Endothelial cell of umbilical vein (primary cell): Measurements from ENCODE around the gene SMOC2. TPM values are rescaled to one million over a fixed set of nuclear protein-coding genes. Genes with fewer than 3 reads are reported as not detected.

Source experiments
- BruUV-seq: library from RNA; stranded (reverse); fragments of 400-500 nt; replicated peaks from 2 replicates; lab custom pipeline; 2021; lab: Mats Ljungman, UMichigan
- CTCF ChIA-PET: fragments of 300-600, 350-600 bp; sonication (Branson Sonifier 250); formaldehyde crosslinking; loops from one replicate; lab custom pipeline; 2021; ENCODE audit warnings: antibody characterized with exemption, inconsistent platforms; lab: Charles Lee
- POLR2A ChIA-PET: fragments of 300-600, 350-600 bp; sonication (Branson Sonifier 250); formaldehyde crosslinking; loops from one replicate; lab custom pipeline; 2021; ENCODE audit warnings: antibody characterized with exemption, inconsistent platforms; lab: Charles Lee
- DNase-seq: peaks from one replicate; pipeline ENCODE4 v3.0.0-alpha.2; 2011; ENCODE audit warnings: low read depth, low spot score
- FAIRE-seq: peaks from 2 replicates; lab custom pipeline; 2011; peaks lifted over from hg19 to GRCh38; lab: Jason Lieb, UNC
- H2AFZ ChIP-seq: 2 replicates; pipeline ENCODE4 v1.6.0; 2012; ENCODE audit warnings: low read depth, low read length, control low read depth, inconsistent platforms
- H3K27ac ChIP-seq: 2 replicates; pipeline ENCODE4 v1.5.1; 2011; ENCODE audit warnings: low read depth, mild to moderate bottlenecking, control low read depth, low read length, moderate library complexity; ENCODE audit not compliant: insufficient read depth
- H3K27me3 ChIP-seq, 2 experiments: 2 replicates each; pipeline versions ENCODE4 v1.6.0 to v1.6.1; 2011; ENCODE audit warnings: low read length in 2 of 2, mixed read lengths in 1 of 2; ENCODE audit not compliant: control insufficient read depth in 2 of 2, insufficient read depth in 2 of 2
- H3K36me3 ChIP-seq, 2 experiments: 2 replicates in 1 of 2; 3 replicates in 1 of 2; pipeline ENCODE4 v1.5.1; 2011; ENCODE audit warnings: low read length in 2 of 2, mild to moderate bottlenecking in 1 of 2, moderate library complexity in 1 of 2; ENCODE audit not compliant: control insufficient read depth in 2 of 2, insufficient read depth in 2 of 2; ENCODE audit errors: extremely low read depth in 1 of 2
- H3K4me1 ChIP-seq: 3 replicates; pipeline ENCODE4 v1.5.1; 2011; ENCODE audit warnings: mild to moderate bottlenecking, low read length; ENCODE audit not compliant: control insufficient read depth, insufficient read depth; ENCODE audit errors: extremely low read depth
- H3K4me2 ChIP-seq: 2 replicates; pipeline ENCODE4 v1.6.1; 2011; ENCODE audit warnings: low read length, control low read depth, mixed read lengths; ENCODE audit not compliant: insufficient read depth
- H3K4me3 ChIP-seq, 3 experiments: fragments of 200-600 bp in 1 of 3; sonication (generic), shearing (Covaris generic) in 1 of 3; replicated peaks in 1 of 3; 2 replicates each; pipeline ENCODE4 v1.5.1; 2011 to 2016; ENCODE audit warnings: control low read depth in 3 of 3, low read length in 3 of 3, mild to moderate bottlenecking in 2 of 3, inconsistent platforms in 1 of 3, low read depth in 1 of 3, moderate library complexity in 1 of 3; ENCODE audit not compliant: insufficient read depth in 1 of 3
- H3K79me2 ChIP-seq: 2 replicates; pipeline ENCODE4 v1.6.0; 2012; ENCODE audit warnings: low read length, inconsistent platforms; ENCODE audit not compliant: control insufficient read depth, insufficient read depth
- H3K9ac ChIP-seq: replicated peaks from 2 replicates; pipeline ENCODE3; 2011; ENCODE audit warnings: low read length, control low read depth; ENCODE audit not compliant: insufficient read depth; ENCODE audit errors: extremely low read depth
- H3K9me1 ChIP-seq: replicated peaks from 3 replicates; pipeline ENCODE4 v1.6.0; 2011; ENCODE audit warnings: mild to moderate bottlenecking, low read length; ENCODE audit not compliant: control insufficient read depth, insufficient read depth; ENCODE audit errors: extremely low read depth
- H3K9me3 ChIP-seq: replicated peaks from 2 replicates; pipeline ENCODE4 v1.5.1; 2012; ENCODE audit warnings: low read length, inconsistent platforms; ENCODE audit not compliant: control insufficient read depth, insufficient read depth
- H4K20me1 ChIP-seq: replicated peaks from 2 replicates; pipeline ENCODE3; 2011; ENCODE audit warnings: mild to moderate bottlenecking, low read length; ENCODE audit not compliant: control insufficient read depth, insufficient read depth; ENCODE audit errors: extremely low read depth
- EZH2 ChIP-seq: IDR thresholded peaks from 2 replicates; pipeline ENCODE4 v1.6.1; 2012; ENCODE audit warnings: borderline replicate concordance, low read depth, mild to moderate bottlenecking, moderate library complexity, low read length, inconsistent platforms; ENCODE audit not compliant: severe bottlenecking
- FOS ChIP-seq: IDR thresholded peaks from 2 replicates; pipeline ENCODE4 v1.6.1; 2011; ENCODE audit warnings: mild to moderate bottlenecking, low read length, moderate library complexity, borderline replicate concordance; ENCODE audit not compliant: insufficient read depth
- GATA2 ChIP-seq: IDR thresholded peaks from 2 replicates; pipeline ENCODE4 v1.7.0; 2011; ENCODE audit warnings: low read depth, mild to moderate bottlenecking, moderate library complexity, mixed read lengths, low read length; ENCODE audit not compliant: insufficient read length, insufficient read depth
- JUN ChIP-seq: IDR thresholded peaks from 2 replicates; pipeline ENCODE4 v1.6.1; 2011; ENCODE audit warnings: borderline replicate concordance, low read depth; ENCODE audit not compliant: insufficient read length, insufficient read depth
- MYC ChIP-seq: IDR thresholded peaks from one replicate; pipeline ENCODE4 v1.6.1; 2011; ENCODE audit warnings: mild to moderate bottlenecking, low read depth, low read length
- POLR2A ChIP-seq: IDR thresholded peaks from 2 replicates; pipeline ENCODE4 v1.6.1; 2012; ENCODE audit warnings: low read depth, mild to moderate bottlenecking, control low read depth, low read length
- POLR2AphosphoS5 ChIP-seq: IDR thresholded peaks from 2 replicates; pipeline ENCODE4 v1.6.1; 2012; ENCODE audit warnings: low read depth, mild to moderate bottlenecking, control low read depth, low read length, moderate library complexity; ENCODE audit not compliant: insufficient read depth
- dilution Hi-C: fragments of 300-500 bp; cut with MboI; formaldehyde crosslinking; loops from one replicate; pipeline ENCODE4 v1.15.0; 2019; ENCODE audit warnings: low sequenced_read_pairs; ENCODE audit not compliant: extremely low pct_ligation_motif_present
- intact Hi-C: fragments of 100-400 bp; cut with micrococcal nuclease; formaldehyde crosslinking; loops from one replicate; pipeline ENCODE4 v1.10.0; 2022
- polyA plus RNA-seq, 4 experiments: library from polyadenylated mRNA; depleted of rRNA in 3 of 4; stranded (reverse) in 3 of 4; unstranded in 1 of 4; fragments of >200 nt; gene quantifications; 2 replicates each; pipeline versions ENCODE4 v1.2.1 to v1.2.3, GENCODE V29; 2011 to 2012; ENCODE audit warnings: missing spikeins in 1 of 4
- total RNA-seq: library from RNA; stranded (reverse); gene quantifications from 2 replicates; pipeline ENCODE4 v1.2.3, GENCODE V29; 2021
- TF ChIP-seq, protein P1 (sequence below), 2 donors: IDR thresholded peaks; 1 replicate in 1 of 2; 2 replicates in 1 of 2; pipeline ENCODE4 v1.5.1; 2011; ENCODE audit warnings: low read length in 2 of 2, mild to moderate bottlenecking in 2 of 2, moderate library complexity in 2 of 2, control low read depth in 1 of 2, inconsistent platforms in 1 of 2, low read depth in 1 of 2; ENCODE audit not compliant: insufficient read depth in 1 of 2; ENCODE audit errors: extremely low read depth in 1 of 2
- TF ChIP-seq, protein P2 (sequence below): IDR thresholded peaks from 2 replicates; pipeline ENCODE4 v1.6.1; 2011; ENCODE audit not compliant: insufficient read depth, insufficient read length

SMOC2 gene
- total and polyA plus RNA-seq, 2 donors (not counting 3 experiments of a cell fraction or from before 2014, with no cell fraction given), result not detected

DNA sequence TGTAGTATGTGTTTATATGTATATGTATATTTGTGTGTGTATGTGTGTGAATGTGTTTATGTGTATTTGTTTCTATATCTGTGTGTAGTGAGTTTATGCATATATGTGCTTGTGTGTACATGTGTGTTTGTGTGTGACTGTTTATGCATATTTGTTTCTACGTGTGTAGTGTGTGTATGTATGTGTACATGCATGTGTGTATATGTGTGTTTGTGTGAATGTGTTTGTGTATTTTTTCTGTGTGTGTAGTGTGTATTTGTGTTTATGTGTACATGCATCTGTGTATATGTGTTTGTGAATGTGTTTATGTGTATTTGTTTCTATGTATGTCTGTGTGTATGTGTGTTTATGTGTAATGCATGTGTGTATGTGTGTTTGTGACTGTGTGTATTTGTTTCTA lies 12.1 kb upstream of the SMOC2 start:
- Histone ChIP-seq H3K9me3 (no peaks in the 10 kb centered on the region), H3K4me1 (no peaks in the 10 kb centered on the region), H3K9ac (no peak overlapping the region), H3K27me3 (no peaks in the 10 kb centered on the region), H3K36me3 (no peaks in the 10 kb centered on the region), H3K4me2 (no peak overlapping the region), H3K27ac (no peak overlapping the region), H3K79me2 (no peaks in the 10 kb centered on the region), H2AFZ (no peak overlapping the region), H4K20me1 (no peaks in the 10 kb centered on the region), H3K9me1 (no peaks in the 10 kb centered on the region), H3K4me3 (no peak overlapping the region)
- intact Hi-C loops, result no loop called here
- ChIA-PET CTCF (no interaction called here), POLR2A (no interaction called here)
- DNase-seq (no peak), FAIRE-seq (no peak)
- dilution Hi-C loops, result no loop called here
- TF ChIP-seq GATA2, result no peak
- TF ChIP-seq, protein P1, sequence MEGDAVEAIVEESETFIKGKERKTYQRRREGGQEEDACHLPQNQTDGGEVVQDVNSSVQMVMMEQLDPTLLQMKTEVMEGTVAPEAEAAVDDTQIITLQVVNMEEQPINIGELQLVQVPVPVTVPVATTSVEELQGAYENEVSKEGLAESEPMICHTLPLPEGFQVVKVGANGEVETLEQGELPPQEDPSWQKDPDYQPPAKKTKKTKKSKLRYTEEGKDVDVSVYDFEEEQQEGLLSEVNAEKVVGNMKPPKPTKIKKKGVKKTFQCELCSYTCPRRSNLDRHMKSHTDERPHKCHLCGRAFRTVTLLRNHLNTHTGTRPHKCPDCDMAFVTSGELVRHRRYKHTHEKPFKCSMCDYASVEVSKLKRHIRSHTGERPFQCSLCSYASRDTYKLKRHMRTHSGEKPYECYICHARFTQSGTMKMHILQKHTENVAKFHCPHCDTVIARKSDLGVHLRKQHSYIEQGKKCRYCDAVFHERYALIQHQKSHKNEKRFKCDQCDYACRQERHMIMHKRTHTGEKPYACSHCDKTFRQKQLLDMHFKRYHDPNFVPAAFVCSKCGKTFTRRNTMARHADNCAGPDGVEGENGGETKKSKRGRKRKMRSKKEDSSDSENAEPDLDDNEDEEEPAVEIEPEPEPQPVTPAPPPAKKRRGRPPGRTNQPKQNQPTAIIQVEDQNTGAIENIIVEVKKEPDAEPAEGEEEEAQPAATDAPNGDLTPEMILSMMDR (IDR thresholded peaks at IDR 0.05; ENCODE audit: extremely low read depth in 1 of 2, insufficient read depth in 1 of 2, low read depth in 1 of 2, low read length in 2 of 2), result no peak
- no peak for TF ChIP-seq FOS
- TF ChIP-seq POLR2A, result no peak
- no peak for TF ChIP-seq POLR2AphosphoS5
- TF ChIP-seq EZH2, result no peak
- TF ChIP-seq MYC, result no peak
- TF ChIP-seq, protein P2, sequence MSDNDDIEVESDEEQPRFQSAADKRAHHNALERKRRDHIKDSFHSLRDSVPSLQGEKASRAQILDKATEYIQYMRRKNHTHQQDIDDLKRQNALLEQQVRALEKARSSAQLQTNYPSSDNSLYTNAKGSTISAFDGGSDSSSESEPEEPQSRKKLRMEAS, result no peak
- no peak for TF ChIP-seq JUN
- no TSS peak for BruUV-seq
